ENCODE measurements around the gene PTPRN2. TPM values are rescaled to one million over a fixed set of nuclear protein-coding genes. Genes with fewer than 3 reads are reported as not detected.

PTPRN2 gene
- total and polyA plus RNA-seq, 2 of the 8 experiments (the other 6 are each of a cell fraction or from before 2014, with no cell fraction given) = 2.6 to 4.5 TPM

GRCh38 chr7:157585113-157585861 lies 1002.3 kb downstream of the PTPRN2 start:
- Histone ChIP-seq H3K27ac (ENCODE audit: low read depth, low read length) (no peak overlapping the region), H3K23me2 (ENCODE audit: low read depth, low read length) (no peaks in the 10 kb centered on the region), H3K79me1 (ENCODE audit: low read depth, low read length) (no peaks in the 10 kb centered on the region), H3K27me3 (replicated peaks in 1 of 4; ENCODE audit: control insufficient read depth in 3 of 4, extremely low read depth in 1 of 4, insufficient read depth in 3 of 4, low read length in 3 of 4) (peaks cover 3 to 51% (median 39%) of the 10 kb centered on the region in 4 experiments), H2BK20ac (ENCODE audit: low read length) (no peak overlapping the region), H4K91ac (replicated peaks; ENCODE audit: insufficient read length, low read length) (peak overlapping the region; percentile 19), H3K18ac (ENCODE audit: extremely low read depth, low read length) (no peak overlapping the region), H3K9ac (replicated peaks in 1 of 4; ENCODE audit: extremely low read depth in 1 of 4, low read depth in 3 of 4, low read length in 3 of 4) (no peak overlapping the region), H2BK12ac (ENCODE audit: low read depth, low read length) (no peak overlapping the region), H3K4ac (replicated peaks; ENCODE audit: insufficient read length, low read depth, low read length) (no peak overlapping the region), H3K4me3 (ENCODE audit: extremely low read depth in 1 of 4, insufficient read depth in 2 of 4, low read depth in 3 of 4, low read length in 4 of 4) (no peak overlapping the region), H3K56ac (replicated peaks; ENCODE audit: insufficient read length, low read depth, low read length) (no peak overlapping the region), H3K9me3 (ENCODE audit: insufficient read depth in 2 of 2, low read depth in 1 of 2, low read length in 1 of 2) (no peaks in the 10 kb centered on the region), H4K20me1 (replicated peaks in 1 of 2; ENCODE audit: control insufficient read depth in 1 of 2, insufficient read depth in 2 of 2, low read length in 2 of 2) (no peaks in the 10 kb centered on the region), H3K36me3 (ENCODE audit: control insufficient read depth in 2 of 4, insufficient read depth in 4 of 4, low read length in 3 of 4) (no peaks in the 10 kb centered on the region), H3K4me2 (ENCODE audit: insufficient read depth in 1 of 2, low read depth in 2 of 2, low read length in 2 of 2) (no peak overlapping the region), H2AFZ (ENCODE audit: low read length) (no peak overlapping the region), H3K4me1 (replicated peaks in 1 of 4; ENCODE audit: control insufficient read depth in 3 of 4, insufficient read depth in 4 of 4, low read length in 3 of 4) (peaks cover 0 to 4% (median 2%) of the 10 kb centered on the region in 4 experiments; a peak in 1 of 7 replicates), H3K79me2 (ENCODE audit: control insufficient read depth in 1 of 2, insufficient read depth in 2 of 2, low read length in 2 of 2) (no peaks in the 10 kb centered on the region), H2AK5ac (ENCODE audit: low read depth, low read length) (no peak overlapping the region), H3K23ac (ENCODE audit: insufficient read length) (no peak overlapping the region), H2BK15ac (ENCODE audit: low read length) (no peak overlapping the region), H4K5ac (ENCODE audit: insufficient read length, low read depth, low read length) (no peak overlapping the region), H4K8ac (ENCODE audit: extremely low read depth, insufficient read depth, low read length) (peak overlapping the region; percentile 22; the same call in 1 of the 2 replicates), H3K14ac (ENCODE audit: insufficient read length) (no peak overlapping the region), H2BK5ac (ENCODE audit: low read depth, low read length) (no peak overlapping the region), H2BK120ac (replicated peaks; ENCODE audit: low read depth, low read length) (no peak overlapping the region)
- FAIRE-seq (no peak), DNase-seq (ENCODE audit: low read depth in 1 of 2, low spot score in 2 of 2) (no peak)
- POLR2A ChIA-PET (ENCODE audit: partially characterized antibody) = interaction anchor here (1.0 kb wide), 1 partner anchor 10 kb away, joined by 3 read pairs; no protein-coding TSS in a partner anchor
- 76% methylated on average over 21 of the region's 21 CpGs; no CpG with 5 or more reads in 1 of the 2 experiments for whole genome bisulfite sequencing, 2 experiments (ENCODE audit: extremely low coverage in 1 of 2, insufficient coverage in 1 of 2, insufficient read length in 1 of 2, insufficient replicate concordance in 2 of 2, low coverage in 1 of 2, low lambda C conversion rate in 2 of 2, missing lambda C conversion rate in 1 of 2)
- CTCF ChIA-PET (ENCODE audit: partially characterized antibody) = interaction anchor here (0.6 to 1.2 kb wide), 3 partner anchors 79 to 1335 kb away, joined by 3 read pairs; no protein-coding TSS in a partner anchor
- TF ChIP-seq RAD21 (IDR thresholded peaks at IDR 0.05 in 1 of 2, conservative IDR thresholded peaks at IDR 0.05 in 1 of 2; ENCODE audit: low read depth in 2 of 2, low read length in 2 of 2) (no peak), POU5F1 (IDR thresholded peaks at IDR 0.05; ENCODE audit: low read depth, low read length) (no peak), ASH2L (IDR thresholded peaks at IDR 0.05; ENCODE audit: low read length) (no peak), NANOG (IDR thresholded peaks at IDR 0.05; ENCODE audit: insufficient read depth, low read depth, low read length, poor library complexity, severe bottlenecking) (no peak), SP4 (IDR thresholded peaks at IDR 0.05; ENCODE audit: low read length) (no peak), TBP (IDR thresholded peaks at IDR 0.05; ENCODE audit: low read depth, low read length) (no peak), KDM5A (IDR thresholded peaks at IDR 0.05; ENCODE audit: low read length) (no peak), SIX5 (IDR thresholded peaks at IDR 0.05; ENCODE audit: low read depth, low read length) (no peak), EP300 (IDR thresholded peaks at IDR 0.05; ENCODE audit: borderline replicate concordance in 1 of 2, low read depth in 2 of 2, low read length in 2 of 2) (no peak), CHD2 (IDR thresholded peaks at IDR 0.05; ENCODE audit: low read length) (no peak), MAX (IDR thresholded peaks at IDR 0.05) (no peak), NRF1 (IDR thresholded peaks at IDR 0.05; ENCODE audit: low read depth, low read length) (no peak)

Data from H1 (cell line).